Frontal cortex (tissue), 4 donors: Measurements from ENCODE around the gene RGS9BP. TPM values are rescaled to one million over a fixed set of nuclear protein-coding genes. Genes with fewer than 3 reads are reported as not detected.
A peak's percentile ranks its signal among the peaks of the same experiment; 100 is the strongest.
"Not testable (repeated sequence)": the region's sequence is repeated elsewhere in the genome, so short reads cannot be mapped to it uniquely, and the experiment has no call there.

Experiments used
- DNase-seq, 2 donors: peaks; one replicate each; pipeline ENCODE4 v3.0.0; 2012; ENCODE audit warnings: low spot score in 2 of 2
- FAIRE-seq: peaks from 2 replicates; lab custom pipeline; 2012; peaks lifted over from hg19 to GRCh38; lab: Jason Lieb, UNC
- total RNA-seq: library from RNA; depleted of rRNA; stranded (reverse); fragments of >200 nt; gene quantifications from one replicate; pipeline ENCODE4 v1.2.3, GENCODE V29; 2014
- donor health status: control.
- donor health status: control.
- donor health status: control.

The RGS9BP gene
- total RNA-seq, 1 donor from 2014 or later = 0.41 TPM

- not testable (repeated sequence) for DNase-seq, FAIRE-seq
Observed at GRCh38 chr19:32693151-32694108, 17.8 kb downstream of the RGS9BP start.

- not testable (repeated sequence) for FAIRE-seq, DNase-seq
Observed at GRCh38 chr19:32694316-32694715, 18.7 kb downstream of the RGS9BP start.

GRCh38 chr19:32694851-32695250 is 19.2 kb downstream of the RGS9BP start:
- not testable (repeated sequence) for FAIRE-seq, DNase-seq

GRCh38 chr19:32695506-32695905 is 19.9 kb downstream of the RGS9BP start:
- not testable (repeated sequence) for FAIRE-seq, DNase-seq

GRCh38 chr19:32696771-32697170 is 21.1 kb downstream of the RGS9BP start:
- not testable (repeated sequence) for DNase-seq, FAIRE-seq

GRCh38 chr19:32700129-32700528 is 24.5 kb downstream of the RGS9BP start:
- DNase-seq, FAIRE-seq: not testable (repeated sequence)

- DNase-seq = no peak
- no peak for FAIRE-seq
Observed at GRCh38 chr19:32702010-32702409, 26.4 kb downstream of the RGS9BP start.

- not testable (repeated sequence) for DNase-seq, FAIRE-seq
Observed at GRCh38 chr19:32704006-32704405, 28.4 kb downstream of the RGS9BP start.

- DNase-seq (no peak), FAIRE-seq (no peak)
Observed at GRCh38 chr19:32708457-32708856, 32.8 kb downstream of the RGS9BP start.

GRCh38 chr19:32709032-32709431 is 33.4 kb downstream of the RGS9BP start:
- DNase-seq (no peak), FAIRE-seq (no peak)

GRCh38 chr19:32711747-32712146 is 36.1 kb downstream of the RGS9BP start:
- no peak for DNase-seq
- no peak for FAIRE-seq

- not testable (repeated sequence) for FAIRE-seq, DNase-seq
Observed at GRCh38 chr19:32716203-32716602, 40.6 kb downstream of the RGS9BP start.

- no peak for FAIRE-seq
- no peak for DNase-seq
Observed at GRCh38 chr19:32717496-32717895, 41.8 kb downstream of the RGS9BP start.

- DNase-seq = no peak
- FAIRE-seq = no peak
Observed at GRCh38 chr19:32718286-32718685, 42.6 kb downstream of the RGS9BP start.

GRCh38 chr19:32719611-32720059 is 44.0 kb downstream of the RGS9BP start, which contains the start of gene TDRD12:
Gene TDRD12 (plus strand): TSS chr19:32719767. CDS start chr19:32720073, 306 bp downstream.
- DNase-seq (no peak), FAIRE-seq (no peak)

GRCh38 chr19:32720216-32720935 is 44.7 kb downstream of the RGS9BP start:
- FAIRE-seq (no peak), DNase-seq (peak in 1 of 2 donors; percentile 32)

GRCh38 chr19:32720936-32721250 is 45.2 kb downstream of the RGS9BP start:
- DNase-seq (no peak), FAIRE-seq (no peak)
